RWPE1 (cell line): ENCODE measurements around the gene HCN2.
A peak's percentile ranks its signal among the peaks of the same experiment; 100 is the strongest.

Experiments used
- CTCF ChIA-PET: fragments of 350-600 bp; sonication (Branson Sonifier 250); formaldehyde crosslinking; extraction: SDS; loops from one replicate; lab custom pipeline; 2021; lab: Yijun Ruan, JAX
- POLR2A ChIA-PET: fragments of 400-600 bp; formaldehyde crosslinking; extraction: SDS; loops from one replicate; lab custom pipeline; 2020; ENCODE audit warnings: antibody characterized with exemption; ENCODE audit not compliant: low non-redundant PET; lab: Yijun Ruan, JAX
- DNase-seq: peaks from one replicate; pipeline ENCODE4 v3.0.0; 2012; ENCODE audit warnings: low spot score
- H3K27ac ChIP-seq: fragments of 450-650 bp; 2 replicates; pipeline ENCODE4 v1.5.1; 2017
- TF ChIP-seq, protein P1 (sequence below): fragments of 450-650 bp; conservative IDR thresholded peaks from 2 replicates; pipeline ENCODE4 v1.5.1; 2017; ENCODE audit warnings: low read depth, mild to moderate bottlenecking

Gene HCN2

DNA sequence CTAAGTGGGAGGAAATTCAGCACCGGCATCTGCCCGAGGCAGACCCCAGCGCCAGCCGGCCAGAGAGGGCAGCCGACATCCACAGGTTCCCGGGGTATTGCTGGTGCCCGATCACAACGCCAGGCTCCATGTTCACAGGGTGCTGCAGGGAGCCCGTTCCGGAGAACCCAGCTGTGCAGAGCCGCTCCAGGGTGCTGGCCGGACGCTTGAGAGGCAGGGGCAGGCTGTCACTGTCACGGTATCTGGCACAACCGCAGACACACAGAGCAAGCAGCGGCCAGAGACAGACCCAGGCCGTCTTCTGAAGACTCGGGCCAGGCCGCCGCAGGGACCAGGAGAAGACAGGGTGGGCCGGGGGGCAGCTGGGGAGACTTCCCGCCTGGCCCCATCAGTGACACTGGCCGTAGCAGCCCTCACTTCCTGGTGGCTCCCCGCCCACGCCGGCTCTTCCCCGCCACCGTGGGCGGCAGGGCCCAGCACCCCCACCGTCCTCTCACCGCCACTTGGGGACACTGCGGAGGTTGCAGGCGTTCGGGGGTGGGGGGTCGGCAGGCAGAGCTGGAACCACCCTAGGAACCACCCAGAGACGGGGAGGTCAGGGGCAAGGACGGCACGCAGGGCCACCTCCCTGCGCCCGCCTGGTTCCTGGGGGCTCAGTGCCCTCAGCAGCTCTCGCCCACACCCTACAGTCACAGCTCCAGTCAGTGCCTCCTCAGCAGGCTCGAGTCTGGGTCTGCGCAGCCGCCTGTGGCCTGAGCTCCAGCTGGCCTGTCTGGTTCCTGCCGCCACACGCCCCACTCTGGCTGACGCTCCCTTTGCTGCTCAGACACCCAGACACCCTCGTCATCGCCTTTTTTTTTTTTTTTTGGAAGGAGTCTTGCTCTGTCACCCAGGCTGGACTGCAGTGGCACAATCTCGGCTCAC, 69.5 kb downstream of the HCN2 start:
- peak overlapping the region; percentile 99 for H3K27ac ChIP-seq
- TF ChIP-seq, protein P1, sequence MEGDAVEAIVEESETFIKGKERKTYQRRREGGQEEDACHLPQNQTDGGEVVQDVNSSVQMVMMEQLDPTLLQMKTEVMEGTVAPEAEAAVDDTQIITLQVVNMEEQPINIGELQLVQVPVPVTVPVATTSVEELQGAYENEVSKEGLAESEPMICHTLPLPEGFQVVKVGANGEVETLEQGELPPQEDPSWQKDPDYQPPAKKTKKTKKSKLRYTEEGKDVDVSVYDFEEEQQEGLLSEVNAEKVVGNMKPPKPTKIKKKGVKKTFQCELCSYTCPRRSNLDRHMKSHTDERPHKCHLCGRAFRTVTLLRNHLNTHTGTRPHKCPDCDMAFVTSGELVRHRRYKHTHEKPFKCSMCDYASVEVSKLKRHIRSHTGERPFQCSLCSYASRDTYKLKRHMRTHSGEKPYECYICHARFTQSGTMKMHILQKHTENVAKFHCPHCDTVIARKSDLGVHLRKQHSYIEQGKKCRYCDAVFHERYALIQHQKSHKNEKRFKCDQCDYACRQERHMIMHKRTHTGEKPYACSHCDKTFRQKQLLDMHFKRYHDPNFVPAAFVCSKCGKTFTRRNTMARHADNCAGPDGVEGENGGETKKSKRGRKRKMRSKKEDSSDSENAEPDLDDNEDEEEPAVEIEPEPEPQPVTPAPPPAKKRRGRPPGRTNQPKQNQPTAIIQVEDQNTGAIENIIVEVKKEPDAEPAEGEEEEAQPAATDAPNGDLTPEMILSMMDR: no peak
- ChIA-PET POLR2A (no interaction called here), CTCF (interaction anchor here (0.6 to 0.9 kb wide), 2 partner anchors 75 to 394 kb away, joined by 3 read pairs; no protein-coding TSS in a partner anchor)
- peak; percentile 82 for DNase-seq

DNA sequence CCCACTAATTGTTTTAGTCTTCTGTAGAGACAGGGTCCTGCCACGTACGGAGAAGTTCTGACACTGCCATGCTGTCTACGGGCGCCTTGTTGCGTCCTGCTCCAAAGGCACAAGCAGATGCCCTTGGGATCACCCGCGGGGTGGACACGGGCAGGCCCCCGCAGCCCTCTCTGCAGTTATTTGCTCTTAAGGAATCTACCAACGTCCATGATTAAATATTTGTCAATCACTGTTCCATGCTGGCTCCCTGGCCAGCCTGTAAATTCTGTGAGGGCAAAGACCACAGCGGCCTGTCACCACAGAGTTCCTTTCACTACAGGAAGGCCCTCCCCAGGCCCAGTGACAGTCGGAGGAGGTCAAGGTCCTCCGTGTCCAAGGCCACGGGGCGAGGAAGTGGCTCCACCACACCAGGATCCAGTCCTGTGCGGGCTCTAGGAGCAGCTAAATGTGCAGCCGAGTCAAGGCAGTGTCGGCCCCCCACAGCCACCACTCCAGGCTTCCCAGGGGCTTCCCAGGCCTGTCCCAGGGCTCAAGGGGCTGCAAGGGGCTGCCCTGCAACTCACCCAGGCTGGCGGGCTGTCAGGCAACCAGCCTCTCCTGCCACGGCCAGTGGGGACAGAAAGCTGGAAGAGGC, 71.2 kb downstream of the HCN2 start:
- DNase-seq: no peak
- ChIA-PET POLR2A (no interaction called here), CTCF (interaction anchor here (0.6 to 0.9 kb wide), 2 partner anchors 29 to 77 kb away, joined by 3 to 4 read pairs; no protein-coding TSS in a partner anchor)
- TF ChIP-seq, protein P1: no peak
- H3K27ac ChIP-seq: peak overlapping the region; percentile 99

DNA sequence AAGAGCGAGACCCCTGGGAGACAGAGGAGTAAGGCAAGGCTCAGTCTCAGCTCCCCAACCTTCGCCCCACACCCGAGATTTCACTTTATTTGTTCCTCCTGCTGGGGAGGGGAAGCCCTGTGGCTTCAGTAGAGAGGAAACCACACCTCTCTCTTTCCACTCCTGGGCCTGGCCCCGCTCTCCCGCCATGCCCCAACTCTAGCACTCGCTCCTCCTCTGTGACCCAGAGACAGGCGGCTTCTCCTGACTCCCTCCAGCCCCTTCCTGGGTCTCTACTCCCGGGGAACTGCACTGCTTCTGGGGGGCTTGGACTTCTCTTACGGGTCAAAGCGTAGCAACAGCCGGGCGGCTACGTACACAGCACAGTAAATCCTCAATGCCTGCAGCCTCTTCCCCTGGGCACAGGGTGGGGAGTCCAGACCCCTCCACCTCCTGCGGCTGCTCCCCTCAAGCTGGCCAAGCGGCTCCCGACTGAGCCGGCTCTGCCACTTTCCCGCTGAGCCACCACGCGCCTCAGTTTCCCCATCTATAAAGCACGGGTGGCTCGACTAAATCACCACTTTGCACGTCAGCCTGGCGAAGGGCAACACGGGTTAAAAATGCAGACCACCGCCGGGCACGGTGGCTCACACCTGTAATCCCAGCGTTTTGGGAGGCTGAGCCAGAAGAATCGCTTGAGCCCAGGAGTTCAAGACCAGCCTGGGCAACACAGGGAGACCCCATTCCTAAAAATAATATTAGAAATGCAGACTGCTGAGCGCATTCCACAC, 71.9 kb downstream of the HCN2 start:
- TF ChIP-seq, protein P1: no peak
- H3K27ac ChIP-seq: peak overlapping the region; percentile 99
- CTCF ChIA-PET: interaction anchor here (0.6 kb wide), 1 partner anchor 30 kb away, joined by 4 read pairs; no protein-coding TSS in a partner anchor
- POLR2A ChIA-PET: no interaction called here
- DNase-seq: peak; percentile 31

DNA sequence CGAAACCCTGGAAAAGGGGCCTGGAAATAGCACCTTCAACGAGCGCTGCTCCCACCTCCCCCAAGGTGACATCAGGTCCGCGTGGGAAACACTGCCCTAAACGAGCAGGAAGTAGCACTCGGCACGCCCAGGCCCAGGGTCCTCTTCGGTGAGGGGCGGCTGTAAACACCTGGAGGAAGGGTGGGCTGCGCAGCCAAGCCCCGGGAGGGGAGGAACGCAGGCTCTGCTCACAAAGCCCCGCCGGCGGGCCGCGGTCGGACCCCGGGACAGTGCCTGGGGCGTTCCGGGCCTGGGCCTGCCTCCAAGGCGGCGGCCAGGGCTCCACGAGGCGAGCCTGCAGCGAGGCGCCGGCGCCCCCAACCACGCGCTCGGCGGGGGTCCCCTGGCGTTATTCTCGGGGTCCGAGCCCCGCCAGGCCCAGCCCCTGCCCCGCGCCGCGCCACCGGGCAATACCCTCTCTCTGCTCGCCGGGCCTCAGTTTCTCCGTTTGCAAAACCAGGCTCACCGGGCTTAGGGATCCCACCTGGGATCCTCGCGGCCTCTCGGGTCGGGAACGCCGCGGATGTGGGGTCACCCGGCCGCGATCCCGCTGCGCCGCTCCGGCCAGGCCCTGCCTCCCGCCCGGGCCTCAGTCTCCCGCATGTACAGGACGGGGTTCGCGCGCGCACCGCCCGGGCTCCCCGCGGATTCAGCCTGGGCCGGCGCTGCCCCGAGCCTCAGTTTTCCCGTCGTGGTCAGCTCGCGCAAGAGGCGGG, 72.7 kb downstream of the HCN2 start:
- ChIA-PET CTCF (interaction anchor here (1.7 kb wide), 1 partner anchor 72 kb away, joined by 7 read pairs; no protein-coding TSS in a partner anchor), POLR2A (no interaction called here)
- DNase-seq: peak; percentile 45
- TF ChIP-seq, protein P1: no peak
- peak overlapping the region; percentile 99 for H3K27ac ChIP-seq

DNA sequence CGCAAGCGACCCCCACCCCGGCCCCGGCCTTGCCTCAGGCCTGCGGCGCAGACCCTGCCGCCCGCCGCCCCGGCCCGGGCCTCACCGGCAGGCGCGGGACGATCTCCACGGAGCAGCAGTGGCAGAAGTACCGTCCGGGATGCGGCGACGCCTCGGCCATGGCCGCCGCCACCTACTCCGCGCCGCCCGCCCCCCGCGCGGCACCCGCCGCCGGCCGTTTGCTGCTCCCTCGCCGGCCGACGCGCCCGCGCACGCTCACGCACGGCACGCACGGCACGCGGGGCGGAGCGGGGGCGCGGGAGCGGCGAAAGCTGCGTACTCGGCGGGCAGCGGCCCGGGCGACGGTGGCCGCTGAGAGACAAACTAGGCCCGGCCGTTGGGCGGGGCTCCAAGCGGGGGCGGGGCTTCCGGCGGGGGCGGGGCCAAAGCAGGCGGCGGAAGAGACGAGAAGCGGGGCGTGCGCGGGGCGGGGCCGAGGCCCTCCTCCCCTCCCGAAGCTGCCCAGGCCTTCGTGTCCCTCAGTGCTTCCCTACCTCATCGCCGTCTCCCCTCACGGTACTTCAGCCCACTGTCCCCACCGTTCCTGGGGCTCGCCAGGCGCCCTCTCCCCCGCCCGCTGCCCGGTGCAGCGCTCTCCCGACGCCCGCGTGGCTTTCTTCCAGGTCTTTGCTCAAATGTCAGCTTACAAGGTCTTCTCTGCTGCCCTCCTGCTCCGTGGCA, 73.4 kb downstream of the HCN2 start, which contains the start of gene RNF126:
TSS of gene RNF126 (minus strand) at position 253 of the 720 bp plus-strand sequence. CDS start at position 160, 93 bp downstream.
- ChIA-PET POLR2A (interaction anchor here (1.4 kb wide), 1 partner anchor 15 kb away, joined by 3 read pairs; no protein-coding TSS in a partner anchor), CTCF (interaction anchor here (0.8 to 1.7 kb wide), 2 partner anchors 14 to 71 kb away, joined by 3 to 7 read pairs; no protein-coding TSS in a partner anchor)
- H3K27ac ChIP-seq: peak within 1 kb of the TSS; percentile 99
- TF ChIP-seq, protein P1: no peak
- peak; percentile 81 for DNase-seq
